ENCODE results near the gene SPAAR.

The SPAAR gene

GRCh38 chr9:35958104-35958837 lies 49.0 kb downstream of the SPAAR start, which contains the start of gene OR2S2:
OR2S2 (minus strand) TSS chr9:35958154; CDS start chr9:35958098, 56 bp downstream.
- DNase-seq, result no peak
- Histone ChIP-seq H3K4me1 (peaks cover 2% of the 10 kb centered on the region), H3K4me3 (ENCODE audit: low read depth, low read length) (no peak within 1 kb of the TSS), H3K36me3 (no peaks in the 10 kb centered on the region), H3K9me3 (no peaks in the 10 kb centered on the region), H3K27me3 (peaks cover 11% of the 10 kb centered on the region)
- TF ChIP-seq, protein P1, sequence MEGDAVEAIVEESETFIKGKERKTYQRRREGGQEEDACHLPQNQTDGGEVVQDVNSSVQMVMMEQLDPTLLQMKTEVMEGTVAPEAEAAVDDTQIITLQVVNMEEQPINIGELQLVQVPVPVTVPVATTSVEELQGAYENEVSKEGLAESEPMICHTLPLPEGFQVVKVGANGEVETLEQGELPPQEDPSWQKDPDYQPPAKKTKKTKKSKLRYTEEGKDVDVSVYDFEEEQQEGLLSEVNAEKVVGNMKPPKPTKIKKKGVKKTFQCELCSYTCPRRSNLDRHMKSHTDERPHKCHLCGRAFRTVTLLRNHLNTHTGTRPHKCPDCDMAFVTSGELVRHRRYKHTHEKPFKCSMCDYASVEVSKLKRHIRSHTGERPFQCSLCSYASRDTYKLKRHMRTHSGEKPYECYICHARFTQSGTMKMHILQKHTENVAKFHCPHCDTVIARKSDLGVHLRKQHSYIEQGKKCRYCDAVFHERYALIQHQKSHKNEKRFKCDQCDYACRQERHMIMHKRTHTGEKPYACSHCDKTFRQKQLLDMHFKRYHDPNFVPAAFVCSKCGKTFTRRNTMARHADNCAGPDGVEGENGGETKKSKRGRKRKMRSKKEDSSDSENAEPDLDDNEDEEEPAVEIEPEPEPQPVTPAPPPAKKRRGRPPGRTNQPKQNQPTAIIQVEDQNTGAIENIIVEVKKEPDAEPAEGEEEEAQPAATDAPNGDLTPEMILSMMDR (IDR thresholded peaks at IDR 0.05; ENCODE audit: low read depth, low read length), result no peak

GRCh38 chr9:35960039-35960655 lies 50.9 kb downstream of the SPAAR start:
- H3K27me3 ChIP-seq, result peaks cover 17% of the 10 kb centered on the region
- no peak overlapping the region for H3K4me3 ChIP-seq (ENCODE audit: low read depth, low read length)
- H3K4me1 ChIP-seq, result peaks cover 2% of the 10 kb centered on the region; the same call in 1 of the 2 replicates
- DNase-seq, result no peak
- no peaks in the 10 kb centered on the region for H3K9me3 ChIP-seq
- no peaks in the 10 kb centered on the region for H3K36me3 ChIP-seq
- TF ChIP-seq, protein P1 (IDR thresholded peaks at IDR 0.05; ENCODE audit: low read depth, low read length), result no peak

Measured in BE2C (cell line).